ENCODE data around the gene RBCK1. TPM values are rescaled to one million over a fixed set of nuclear protein-coding genes. Genes with fewer than 3 reads are reported as not detected.
A peak's percentile ranks its signal among the peaks of the same experiment; 100 is the strongest.

RBCK1 gene
- total and polyA plus RNA-seq, 2 of the 4 experiments (the other 2 are of a cell fraction), result 29.9 to 84.2 TPM

DNA sequence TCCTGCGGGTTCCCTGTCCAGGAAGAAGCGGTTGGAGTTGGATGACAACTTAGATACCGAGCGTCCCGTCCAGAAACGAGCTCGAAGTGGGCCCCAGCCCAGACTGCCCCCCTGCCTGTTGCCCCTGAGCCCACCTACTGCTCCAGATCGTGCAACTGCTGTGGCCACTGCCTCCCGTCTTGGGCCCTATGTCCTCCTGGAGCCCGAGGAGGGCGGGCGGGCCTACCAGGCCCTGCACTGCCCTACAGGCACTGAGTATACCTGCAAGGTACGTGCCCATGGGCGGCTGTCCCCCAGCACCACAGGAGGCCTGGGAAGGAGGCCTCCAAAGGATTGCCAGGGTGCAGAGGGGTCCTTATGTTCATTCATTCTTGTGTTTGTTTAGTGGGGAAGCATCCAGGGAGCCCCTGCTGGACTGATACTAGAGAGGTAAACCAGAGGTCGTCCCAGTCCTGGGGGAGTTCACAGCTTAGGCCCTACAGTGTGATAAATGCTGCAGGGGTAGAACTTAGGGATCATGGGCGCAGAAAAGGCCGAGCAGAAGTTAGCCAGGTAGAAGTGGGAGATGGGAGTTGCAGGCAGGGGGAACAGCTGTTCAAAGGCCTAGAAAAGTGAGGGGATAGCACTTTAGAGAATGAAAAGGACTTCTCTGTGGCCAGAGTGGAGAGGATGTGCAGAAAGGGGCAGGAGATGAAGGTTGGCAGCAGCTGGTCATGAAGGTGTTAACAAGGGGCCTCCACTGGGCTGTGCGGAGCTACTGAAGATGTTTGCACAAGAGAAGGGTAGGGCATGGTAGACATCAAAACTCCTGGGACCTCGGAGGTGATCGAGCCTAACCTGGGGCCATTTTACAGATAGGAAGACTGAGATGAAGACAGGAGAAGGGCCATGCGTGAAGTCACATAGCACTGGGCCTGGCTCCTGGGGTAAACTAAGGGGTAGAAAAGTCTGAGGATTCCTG is 19.8 kb upstream of the RBCK1 start:
- TF ChIP-seq, protein P1, sequence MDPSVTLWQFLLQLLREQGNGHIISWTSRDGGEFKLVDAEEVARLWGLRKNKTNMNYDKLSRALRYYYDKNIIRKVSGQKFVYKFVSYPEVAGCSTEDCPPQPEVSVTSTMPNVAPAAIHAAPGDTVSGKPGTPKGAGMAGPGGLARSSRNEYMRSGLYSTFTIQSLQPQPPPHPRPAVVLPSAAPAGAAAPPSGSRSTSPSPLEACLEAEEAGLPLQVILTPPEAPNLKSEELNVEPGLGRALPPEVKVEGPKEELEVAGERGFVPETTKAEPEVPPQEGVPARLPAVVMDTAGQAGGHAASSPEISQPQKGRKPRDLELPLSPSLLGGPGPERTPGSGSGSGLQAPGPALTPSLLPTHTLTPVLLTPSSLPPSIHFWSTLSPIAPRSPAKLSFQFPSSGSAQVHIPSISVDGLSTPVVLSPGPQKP (IDR thresholded peaks at IDR 0.05; ENCODE audit: borderline replicate concordance, low read depth, low read length), result no peak
- TF ChIP-seq, protein P2, sequence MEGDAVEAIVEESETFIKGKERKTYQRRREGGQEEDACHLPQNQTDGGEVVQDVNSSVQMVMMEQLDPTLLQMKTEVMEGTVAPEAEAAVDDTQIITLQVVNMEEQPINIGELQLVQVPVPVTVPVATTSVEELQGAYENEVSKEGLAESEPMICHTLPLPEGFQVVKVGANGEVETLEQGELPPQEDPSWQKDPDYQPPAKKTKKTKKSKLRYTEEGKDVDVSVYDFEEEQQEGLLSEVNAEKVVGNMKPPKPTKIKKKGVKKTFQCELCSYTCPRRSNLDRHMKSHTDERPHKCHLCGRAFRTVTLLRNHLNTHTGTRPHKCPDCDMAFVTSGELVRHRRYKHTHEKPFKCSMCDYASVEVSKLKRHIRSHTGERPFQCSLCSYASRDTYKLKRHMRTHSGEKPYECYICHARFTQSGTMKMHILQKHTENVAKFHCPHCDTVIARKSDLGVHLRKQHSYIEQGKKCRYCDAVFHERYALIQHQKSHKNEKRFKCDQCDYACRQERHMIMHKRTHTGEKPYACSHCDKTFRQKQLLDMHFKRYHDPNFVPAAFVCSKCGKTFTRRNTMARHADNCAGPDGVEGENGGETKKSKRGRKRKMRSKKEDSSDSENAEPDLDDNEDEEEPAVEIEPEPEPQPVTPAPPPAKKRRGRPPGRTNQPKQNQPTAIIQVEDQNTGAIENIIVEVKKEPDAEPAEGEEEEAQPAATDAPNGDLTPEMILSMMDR (conservative IDR thresholded peaks at IDR 0.05; ENCODE audit: low read depth, low read length), result no peak
- TF ChIP-seq NFE2L2 (IDR thresholded peaks at IDR 0.05; ENCODE audit: low read depth, low read length), result no peak
- TF ChIP-seq, protein P3, sequence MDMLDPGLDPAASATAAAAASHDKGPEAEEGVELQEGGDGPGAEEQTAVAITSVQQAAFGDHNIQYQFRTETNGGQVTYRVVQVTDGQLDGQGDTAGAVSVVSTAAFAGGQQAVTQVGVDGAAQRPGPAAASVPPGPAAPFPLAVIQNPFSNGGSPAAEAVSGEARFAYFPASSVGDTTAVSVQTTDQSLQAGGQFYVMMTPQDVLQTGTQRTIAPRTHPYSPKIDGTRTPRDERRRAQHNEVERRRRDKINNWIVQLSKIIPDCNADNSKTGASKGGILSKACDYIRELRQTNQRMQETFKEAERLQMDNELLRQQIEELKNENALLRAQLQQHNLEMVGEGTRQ (IDR thresholded peaks at IDR 0.05; ENCODE audit: low read depth, low read length), result no peak
- TF ChIP-seq FOS (IDR thresholded peaks at IDR 0.05; ENCODE audit: low read depth, low read length), result no peak
- no peak for TF ChIP-seq BHLHE40 (IDR thresholded peaks at IDR 0.05; ENCODE audit: low read depth, low read length)
- TF ChIP-seq CEBPB (IDR thresholded peaks at IDR 0.05; ENCODE audit: low read depth, low read length), result no peak
- TF ChIP-seq CHD1 (IDR thresholded peaks at IDR 0.05; ENCODE audit: low read depth, low read length), result no peak
- TF ChIP-seq RCOR1 (IDR thresholded peaks at IDR 0.05; ENCODE audit: insufficient replicate concordance, low read length), result no peak
- TF ChIP-seq MAFK (IDR thresholded peaks at IDR 0.05; ENCODE audit: low read depth, low read length), result no peak
- no peak for TF ChIP-seq SMC3 (IDR thresholded peaks at IDR 0.05; ENCODE audit: low read depth, low read length)
- no peak for TF ChIP-seq MAZ (IDR thresholded peaks at IDR 0.05; ENCODE audit: borderline replicate concordance, low read depth, low read length)
- DNase-seq (no peak), ATAC-seq (ENCODE audit: low read depth) (no peak)
- ChIA-PET POLR2A (ENCODE audit: unreplicated experiment) (no interaction called here), CTCF (no interaction called here)
- in situ Hi-C loops (cut with MboI; ENCODE audit: low sequenced_read_pairs), result no loop called here
- BruUV-seq (replicated peaks), result no TSS peak
- Histone ChIP-seq H3K14ac (replicated peaks; ENCODE audit: low read depth, low read length) (no peak overlapping the region), H3K9ac (ENCODE audit: low read depth, low read length) (no peak overlapping the region), H2BK20ac (ENCODE audit: low read depth, low read length) (no peak overlapping the region), H4K8ac (ENCODE audit: low read depth in 2 of 2, low read length in 2 of 2) (no peak overlapping the region), H3K27me3 (ENCODE audit: control insufficient read depth, insufficient read depth, low read length) (no peaks in the 10 kb centered on the region), H3K4me2 (ENCODE audit: low read depth, low read length) (no peak overlapping the region), H4K91ac (ENCODE audit: insufficient read depth, low read depth, low read length) (no peak overlapping the region), H3K4me3 (ENCODE audit: insufficient read depth, low read depth, low read length) (no peak overlapping the region), H2AFZ (replicated peaks; ENCODE audit: low read length, poor library complexity) (no peak overlapping the region), H3K56ac (ENCODE audit: extremely low read depth, insufficient read depth, low read length) (no peak overlapping the region), H3K4ac (ENCODE audit: low read depth, low read length) (no peak overlapping the region), H4K20me1 (ENCODE audit: insufficient read depth, low read length) (peaks cover 60% of the 10 kb centered on the region), H2BK5ac (ENCODE audit: low read depth, low read length, poor library complexity, severe bottlenecking) (no peak overlapping the region), H3K79me1 (ENCODE audit: low read depth in 1 of 2, low read length in 2 of 2) (peaks cover 22 to 59% of the 10 kb centered on the region in 2 experiments), H3K27ac (ENCODE audit: insufficient read depth, low read length) (no peak overlapping the region), H2BK120ac (ENCODE audit: low read depth, low read length) (no peak overlapping the region), H4K5ac (ENCODE audit: low read depth, low read length) (no peak overlapping the region), H3K36me3 (ENCODE audit: control insufficient read depth, insufficient read depth, low read length) (peaks cover 44% of the 10 kb centered on the region), H3K4me1 (ENCODE audit: control insufficient read depth, insufficient read depth, low read length) (no peaks in the 10 kb centered on the region), H2AK5ac (ENCODE audit: low read depth, low read length) (no peak overlapping the region), H3K9me1 (ENCODE audit: insufficient read depth, low read length) (peaks cover 10% of the 10 kb centered on the region; the same call in 1 of the 2 replicates), H2BK15ac (ENCODE audit: low read depth, low read length) (no peak overlapping the region), H3K23ac (ENCODE audit: low read depth, low read length) (no peak overlapping the region), H2AK9ac (replicated peaks; ENCODE audit: low read depth, low read length, poor library complexity) (peak overlapping the region; percentile 36), H3K18ac (ENCODE audit: low read depth, low read length) (no peak overlapping the region), H3K9me3 (ENCODE audit: control insufficient read depth, insufficient read depth, low read length) (no peaks in the 10 kb centered on the region)
- WGBS, 2 experiments (ENCODE audit: extremely low coverage in 2 of 2, insufficient read length in 1 of 2), result 79% methylated on average over 14 of the region's 21 CpGs; no CpG with 5 or more reads in 1 of the 2 experiments
- intact Hi-C loops (cut with micrococcal nuclease), result no loop called here
- dilution Hi-C loops (cut with HindIII; ENCODE audit: low sequenced_read_pairs, unreplicated experiment), result no loop called here

All from IMR-90 (cell line).